Measurements from ENCODE around the gene KRT10.
"Not testable (repeated sequence)": the region's sequence is repeated elsewhere in the genome, so short reads cannot be mapped to it uniquely, and the experiment has no call there.

The KRT10 gene

GRCh38 chr17:40822132-40822812 is at the start of gene KRT10:
TSS of gene KRT10 (minus strand) at chr17:40822614. CDS start at chr17:40822585, 29 bp downstream.
- DNase-seq, result no peak

- no peak for DNase-seq
Measured at GRCh38 chr17:40871316-40871715, 48.9 kb upstream of the KRT10 start.

GRCh38 chr17:40870136-40870535 is 47.7 kb upstream of the KRT10 start:
- DNase-seq, result no peak

GRCh38 chr17:40866838-40867237 is 44.4 kb upstream of the KRT10 start, which contains the start of gene KRT12:
TSS of gene KRT12 (minus strand) at chr17:40867223. CDS start at chr17:40867186, 37 bp downstream.
- no peak for DNase-seq

- DNase-seq, result no peak
Measured at GRCh38 chr17:40864661-40865390, 42.4 kb upstream of the KRT10 start.

- peak in 1 of 2 experiments; percentile 38 for DNase-seq
Measured at GRCh38 chr17:40862985-40863733, 40.7 kb upstream of the KRT10 start.

GRCh38 chr17:40859536-40859935 is 37.1 kb upstream of the KRT10 start:
- DNase-seq, result no peak

- not testable (repeated sequence) for DNase-seq
Measured at GRCh38 chr17:40858667-40859066, 36.3 kb upstream of the KRT10 start.

- DNase-seq, result no peak
Measured at GRCh38 chr17:40857535-40857934, 35.1 kb upstream of the KRT10 start.

- no peak for DNase-seq
Measured at GRCh38 chr17:40854175-40854814, 31.9 kb upstream of the KRT10 start.

GRCh38 chr17:40852364-40852763 is 29.9 kb upstream of the KRT10 start:
- DNase-seq, result no peak

GRCh38 chr17:40850293-40850972 is 28.0 kb upstream of the KRT10 start:
- DNase-seq, result no peak

GRCh38 chr17:40849723-40850122 is 27.3 kb upstream of the KRT10 start:
- no peak for DNase-seq

- DNase-seq, result no peak
Measured at GRCh38 chr17:40848583-40849235, 26.3 kb upstream of the KRT10 start.

- no peak for DNase-seq
Measured at GRCh38 chr17:40846515-40847144, 24.2 kb upstream of the KRT10 start.

GRCh38 chr17:40844671-40845107 is 22.3 kb upstream of the KRT10 start:
- no peak for DNase-seq

GRCh38 chr17:40843242-40843641 is 20.8 kb upstream of the KRT10 start:
- DNase-seq, result no peak

- no peak for DNase-seq
Measured at GRCh38 chr17:40841246-40841645, 18.8 kb upstream of the KRT10 start.

GRCh38 chr17:40839194-40839593 is 16.8 kb upstream of the KRT10 start:
- DNase-seq, result no peak

- no peak for DNase-seq
Measured at GRCh38 chr17:40836020-40836419, 13.6 kb upstream of the KRT10 start.

GRCh38 chr17:40833882-40834281 is 11.5 kb upstream of the KRT10 start:
- no peak for DNase-seq

All from activated T-cell treated with anti-CD3 and anti-CD28 coated beads, Interleukin-2, amount 50 U/mL, for 48 hours (primary cell).